Activated T-cell treated with anti-CD3 and anti-CD28 coated beads, Interleukin-2, amount 50 U/mL, for 48 hours (primary cell): ENCODE measurements around the gene ST6GALNAC4.

Experiments used
- DNase-seq, 2 experiments: peaks; one replicate each; pipeline ENCODE4 v3.0.0-alpha.2; 2020

The ST6GALNAC4 gene

GRCh38 chr9:127916720-127917581 is at the start of gene ST6GALNAC4:
Gene ST6GALNAC4 (minus strand): TSS chr9:127917041. CDS start chr9:127916419, 622 bp downstream.
- DNase-seq = peak; percentile 97 to 98

GRCh38 chr9:127965953-127966352 is 49.1 kb upstream of the ST6GALNAC4 start:
- no peak for DNase-seq

GRCh38 chr9:127963359-127964064 is 46.7 kb upstream of the ST6GALNAC4 start:
- DNase-seq = no peak

- no peak for DNase-seq
Observed at GRCh38 chr9:127963041-127963358, 46.2 kb upstream of the ST6GALNAC4 start.

- no peak for DNase-seq
Observed at GRCh38 chr9:127962278-127962677, 45.4 kb upstream of the ST6GALNAC4 start.

GRCh38 chr9:127961613-127962155 is 44.8 kb upstream of the ST6GALNAC4 start:
- DNase-seq = no peak

- DNase-seq = no peak
Observed at GRCh38 chr9:127961155-127961490, 44.3 kb upstream of the ST6GALNAC4 start.

GRCh38 chr9:127960410-127961154 is 43.7 kb upstream of the ST6GALNAC4 start:
- DNase-seq = no peak

GRCh38 chr9:127959841-127960409 is 43.1 kb upstream of the ST6GALNAC4 start:
- DNase-seq = no peak

GRCh38 chr9:127959398-127959797 is 42.6 kb upstream of the ST6GALNAC4 start:
- no peak for DNase-seq

- DNase-seq = no peak
Observed at GRCh38 chr9:127958728-127959127, 41.9 kb upstream of the ST6GALNAC4 start.

- DNase-seq = peak; percentile 87 to 89
Observed at GRCh38 chr9:127955294-127956015, 38.6 kb upstream of the ST6GALNAC4 start.

- no peak for DNase-seq
Observed at GRCh38 chr9:127954831-127955293, 38.0 kb upstream of the ST6GALNAC4 start.

- peak in 1 of 2 experiments; percentile 50 for DNase-seq
Observed at GRCh38 chr9:127953768-127954505, 37.1 kb upstream of the ST6GALNAC4 start.

- no peak for DNase-seq
Observed at GRCh38 chr9:127953154-127953553, 36.3 kb upstream of the ST6GALNAC4 start.

GRCh38 chr9:127950513-127951289 is 33.9 kb upstream of the ST6GALNAC4 start:
- DNase-seq = no peak

GRCh38 chr9:127949827-127950512 is 33.1 kb upstream of the ST6GALNAC4 start:
- DNase-seq = no peak

GRCh38 chr9:127947841-127948710 is 31.2 kb upstream of the ST6GALNAC4 start:
- DNase-seq = no peak

- DNase-seq = no peak
Observed at GRCh38 chr9:127946728-127947127, 29.9 kb upstream of the ST6GALNAC4 start.
